Calu3 (cell line): Measurements from ENCODE around the gene SNX33. TPM values are rescaled to one million over a fixed set of nuclear protein-coding genes. Genes with fewer than 3 reads are reported as not detected.
"Not testable (repeated sequence)": the region's sequence is repeated elsewhere in the genome, so short reads cannot be mapped to it uniquely, and the experiment has no call there.

ENCODE experiments used
- BruUV-seq: library from RNA; stranded (reverse); fragments of 400-500 nt; replicated peaks from 2 replicates; lab custom pipeline; 2021; lab: Mats Ljungman, UMichigan
- CTCF ChIA-PET: fragments of 300-600 bp; sonication (Branson Sonifier 250); formaldehyde crosslinking; loops from one replicate; lab custom pipeline; 2022; ENCODE audit warnings: antibody characterized with exemption; lab: Charles Lee
- DNase-seq: peaks from one replicate; pipeline ENCODE4 v3.0.0; 2022
- H3K27ac Mint-ChIP-seq: one replicate; pipeline ENCODE4 v1.8.0; 2022; ENCODE audit warnings: mixed read lengths; ENCODE audit not compliant: unreplicated experiment
- H3K27me3 Mint-ChIP-seq: one replicate; pipeline ENCODE4 v1.8.0; 2022; ENCODE audit warnings: mixed read lengths; ENCODE audit not compliant: unreplicated experiment
- H3K36me3 Mint-ChIP-seq: one replicate; pipeline ENCODE4 v1.8.0; 2022; ENCODE audit warnings: mild to moderate bottlenecking, moderate library complexity, mixed read lengths; ENCODE audit not compliant: insufficient read depth, unreplicated experiment
- H3K4me1 Mint-ChIP-seq: one replicate; pipeline ENCODE4 v1.8.0; 2022; ENCODE audit warnings: mild to moderate bottlenecking, low read depth, mixed read lengths; ENCODE audit not compliant: unreplicated experiment
- H3K4me3 Mint-ChIP-seq: one replicate; pipeline ENCODE4 v1.8.0; 2022; ENCODE audit warnings: mild to moderate bottlenecking, low read depth, moderate library complexity, mixed read lengths; ENCODE audit not compliant: unreplicated experiment
- H3K9me3 Mint-ChIP-seq: one replicate; pipeline ENCODE4 v1.8.0; 2022; ENCODE audit warnings: low read depth, mixed read lengths; ENCODE audit not compliant: unreplicated experiment
- intact Hi-C: fragments of 100-400 bp; cut with micrococcal nuclease; formaldehyde crosslinking; loops from one replicate; pipeline ENCODE4 v1.10.0; 2022; ENCODE audit not compliant: unreplicated experiment
- total RNA-seq: library from RNA; stranded (reverse); gene quantifications from 2 replicates; pipeline ENCODE4 v1.2.3, GENCODE V29; 2022
- TF ChIP-seq, protein P1 (sequence below): fragments of 200-600 bp; IDR thresholded peaks from one replicate; pipeline ENCODE4 v1.8.0; 2022; ENCODE audit warnings: antibody characterized with exemption; ENCODE audit not compliant: unreplicated experiment

Gene SNX33
- total RNA-seq, 1 experiment from 2014 or later = 23.2 TPM

DNA sequence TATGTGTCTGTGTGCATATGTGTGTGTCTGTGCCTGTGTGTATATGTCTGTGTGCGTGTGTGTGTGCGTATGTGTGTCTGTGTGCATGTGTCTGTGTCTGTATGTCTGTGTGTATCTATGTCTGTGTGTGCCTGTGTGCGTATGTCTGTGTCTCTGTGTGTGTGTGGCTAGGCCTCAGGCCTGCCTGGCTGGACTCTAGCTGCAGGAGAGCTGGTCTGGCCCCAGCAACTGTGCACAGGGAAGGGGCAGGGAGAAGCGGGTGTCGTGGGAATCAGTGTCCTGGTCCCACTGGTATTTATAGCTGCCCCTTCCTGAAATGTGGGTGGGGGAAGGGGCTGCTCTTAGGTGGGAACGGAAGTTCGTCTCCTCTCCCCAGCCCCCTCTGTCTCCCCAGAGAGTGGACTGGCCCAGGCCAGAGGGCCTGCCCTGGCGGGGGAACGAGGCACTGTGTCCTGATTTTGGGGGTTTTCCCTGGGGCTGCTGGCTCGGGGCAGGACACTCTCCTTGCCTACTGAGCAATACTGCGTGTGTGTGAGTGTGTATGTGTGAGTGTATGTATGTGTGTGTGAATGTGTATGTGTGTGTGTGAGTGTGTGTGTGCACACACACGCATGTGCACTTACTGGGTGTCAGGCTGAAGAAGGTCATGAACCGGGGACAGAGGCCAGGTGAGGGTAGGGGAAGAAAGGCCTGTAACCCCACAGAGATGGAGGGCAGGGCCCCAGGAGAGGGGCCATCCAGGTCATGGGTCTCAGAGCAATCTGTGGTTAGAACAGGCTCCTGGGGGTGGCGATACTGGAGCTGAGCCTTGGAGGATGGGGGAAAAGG, 58.4 kb downstream of the SNX33 start:
- no peaks in the 10 kb centered on the region for H3K9me3 Mint-ChIP-seq
- intact Hi-C loops = no loop called here
- no peaks in the 10 kb centered on the region for H3K36me3 Mint-ChIP-seq
- TF ChIP-seq, protein P1, sequence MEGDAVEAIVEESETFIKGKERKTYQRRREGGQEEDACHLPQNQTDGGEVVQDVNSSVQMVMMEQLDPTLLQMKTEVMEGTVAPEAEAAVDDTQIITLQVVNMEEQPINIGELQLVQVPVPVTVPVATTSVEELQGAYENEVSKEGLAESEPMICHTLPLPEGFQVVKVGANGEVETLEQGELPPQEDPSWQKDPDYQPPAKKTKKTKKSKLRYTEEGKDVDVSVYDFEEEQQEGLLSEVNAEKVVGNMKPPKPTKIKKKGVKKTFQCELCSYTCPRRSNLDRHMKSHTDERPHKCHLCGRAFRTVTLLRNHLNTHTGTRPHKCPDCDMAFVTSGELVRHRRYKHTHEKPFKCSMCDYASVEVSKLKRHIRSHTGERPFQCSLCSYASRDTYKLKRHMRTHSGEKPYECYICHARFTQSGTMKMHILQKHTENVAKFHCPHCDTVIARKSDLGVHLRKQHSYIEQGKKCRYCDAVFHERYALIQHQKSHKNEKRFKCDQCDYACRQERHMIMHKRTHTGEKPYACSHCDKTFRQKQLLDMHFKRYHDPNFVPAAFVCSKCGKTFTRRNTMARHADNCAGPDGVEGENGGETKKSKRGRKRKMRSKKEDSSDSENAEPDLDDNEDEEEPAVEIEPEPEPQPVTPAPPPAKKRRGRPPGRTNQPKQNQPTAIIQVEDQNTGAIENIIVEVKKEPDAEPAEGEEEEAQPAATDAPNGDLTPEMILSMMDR = no peak
- H3K27ac Mint-ChIP-seq = no peak overlapping the region
- no peak for DNase-seq
- CTCF ChIA-PET = no interaction called here
- peaks cover under 1% of the 10 kb centered on the region for H3K27me3 Mint-ChIP-seq
- no peak overlapping the region for H3K4me3 Mint-ChIP-seq
- H3K4me1 Mint-ChIP-seq = no peaks in the 10 kb centered on the region
- no TSS peak for BruUV-seq

DNA sequence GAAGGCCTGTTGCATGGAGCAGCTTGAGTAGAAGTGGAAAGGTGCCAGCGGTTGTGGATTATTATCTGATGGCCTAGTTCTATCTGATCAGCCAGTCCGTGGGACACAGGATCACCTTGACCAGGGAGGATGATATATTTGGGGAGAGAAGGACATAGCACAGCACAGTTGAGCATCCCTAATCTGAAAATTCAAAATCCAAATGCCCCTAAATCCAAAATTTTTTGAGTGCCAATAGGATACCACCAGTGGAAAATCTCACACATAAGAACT, 58.9 kb downstream of the SNX33 start:
- intact Hi-C loops = no loop called here
- CTCF ChIA-PET = no interaction called here
- H3K36me3 Mint-ChIP-seq = no peaks in the 10 kb centered on the region
- no peak for DNase-seq
- H3K4me3 Mint-ChIP-seq = no peak overlapping the region
- no TSS peak for BruUV-seq
- H3K4me1 Mint-ChIP-seq = no peaks in the 10 kb centered on the region
- H3K27me3 Mint-ChIP-seq = peaks cover 6% of the 10 kb centered on the region
- no peaks in the 10 kb centered on the region for H3K9me3 Mint-ChIP-seq
- TF ChIP-seq, protein P1 = no peak
- no peak overlapping the region for H3K27ac Mint-ChIP-seq

DNA sequence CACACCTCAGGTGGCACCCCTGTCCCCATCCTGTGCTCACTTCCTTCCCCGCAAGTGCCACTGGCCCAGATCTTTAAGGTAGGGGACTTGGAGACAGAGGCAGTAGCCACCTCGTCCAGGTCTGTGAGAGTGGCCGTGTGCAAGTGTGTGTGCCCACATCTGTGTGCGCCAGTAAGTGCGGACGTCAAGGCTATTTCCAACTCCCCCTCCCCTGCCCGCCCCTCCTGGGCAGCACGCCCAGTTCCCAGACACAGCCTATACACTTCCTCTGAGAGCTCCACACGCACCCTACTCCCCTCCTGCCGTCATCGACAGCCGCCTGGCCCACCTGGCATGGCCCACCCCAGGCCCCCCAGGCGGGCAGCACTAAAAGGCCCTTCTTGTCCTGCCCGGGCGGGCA, 61.7 kb downstream of the SNX33 start:
- H3K36me3 Mint-ChIP-seq, CTCF ChIA-PET, intact Hi-C loops, H3K27ac Mint-ChIP-seq, BruUV-seq, DNase-seq, H3K4me1 Mint-ChIP-seq, H3K4me3 Mint-ChIP-seq, H3K9me3 Mint-ChIP-seq: not testable (repeated sequence)
- peaks cover 25% of the 10 kb centered on the region for H3K27me3 Mint-ChIP-seq

DNA sequence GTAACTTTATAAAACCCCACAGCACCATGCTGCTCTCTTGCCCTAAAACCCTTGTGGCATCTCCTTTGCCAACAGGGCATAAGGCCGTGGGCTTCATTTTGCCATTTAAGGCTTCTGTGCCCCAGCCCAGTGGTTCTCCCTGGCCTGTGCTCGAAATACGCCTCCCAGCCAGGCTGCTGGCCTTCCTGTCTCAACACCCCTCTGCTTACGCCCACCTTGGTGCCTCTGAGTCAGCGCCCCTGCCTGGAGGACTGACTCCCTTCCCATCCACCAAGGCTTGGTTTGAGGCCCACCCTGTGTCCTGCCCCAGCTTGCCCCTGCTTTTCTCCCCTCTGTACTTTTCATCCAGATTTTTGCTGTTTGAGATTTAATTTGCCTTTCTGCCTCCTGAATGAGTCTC, 63.2 kb downstream of the SNX33 start:
- intact Hi-C loops, BruUV-seq, CTCF ChIA-PET: not testable (repeated sequence)

DNA sequence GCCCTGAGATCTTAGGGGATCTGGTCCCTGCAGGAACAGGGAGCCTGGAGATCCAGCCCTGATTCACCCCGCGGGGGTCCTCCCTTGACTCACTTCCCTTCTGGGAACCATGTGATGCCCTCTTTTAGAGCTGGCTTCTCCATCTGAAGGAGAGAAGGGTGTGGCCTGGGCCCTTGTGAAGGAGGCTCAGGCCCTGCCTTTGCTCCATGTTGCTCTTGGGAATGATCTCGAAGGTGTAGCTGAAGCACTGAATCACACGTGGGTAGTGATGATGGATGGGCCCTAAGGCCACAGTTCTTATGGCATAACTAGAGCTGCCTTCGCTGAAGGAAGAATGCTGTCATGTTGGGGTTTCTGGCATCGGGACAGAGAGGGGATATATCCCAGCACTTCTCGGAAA, 63.8 kb downstream of the SNX33 start:
- H3K4me3 Mint-ChIP-seq, DNase-seq, H3K27ac Mint-ChIP-seq, intact Hi-C loops, H3K36me3 Mint-ChIP-seq, H3K9me3 Mint-ChIP-seq, H3K4me1 Mint-ChIP-seq, CTCF ChIA-PET, BruUV-seq: not testable (repeated sequence)
- peaks cover 26% of the 10 kb centered on the region for H3K27me3 Mint-ChIP-seq

More for the DNA sequence above, 63.2 kb downstream of the SNX33 start:
- H3K27ac Mint-ChIP-seq, H3K4me3 Mint-ChIP-seq, H3K36me3 Mint-ChIP-seq, DNase-seq, H3K9me3 Mint-ChIP-seq, H3K4me1 Mint-ChIP-seq: not testable (repeated sequence)
- H3K27me3 Mint-ChIP-seq = peaks cover 26% of the 10 kb centered on the region

Other genes starting within 250 kb of the SNX33 start
- gene SIN3A, start 196.2 kb upstream of the SNX33 start, total RNA-seq = 91.4 and 97.6 TPM in 2 replicates
- 30.8 and 31.1 TPM in 2 replicates for gene PTPN9, start 68.6 kb upstream of the SNX33 start, total RNA-seq
- 24.5 and 28.0 TPM in 2 replicates for gene SNUPN, start 22.2 kb upstream of the SNX33 start, total RNA-seq
- gene IMP3, start 7.7 kb upstream of the SNX33 start, total RNA-seq = 77.8 and 91.5 TPM in 2 replicates
- 0.05 TPM in 1 of 2 replicates, not detected in the other for gene CSPG4, start 64.9 kb downstream of the SNX33 start, total RNA-seq
- gene UBE2Q2, start 195.5 kb downstream of the SNX33 start, total RNA-seq = 34.1 and 34.7 TPM in 2 replicates